Fibroblast of skin of right biceps (primary cell): ENCODE results near the gene CD70.
A peak's percentile ranks its signal among the peaks of the same experiment; 100 is the strongest.
"Not testable (repeated sequence)": the region's sequence is repeated elsewhere in the genome, so short reads cannot be mapped to it uniquely, and the experiment has no call there.

ENCODE experiments used
- DNase-seq: peaks from one replicate; pipeline ENCODE4 v3.0.0-alpha.2; 2013

The CD70 gene

DNA sequence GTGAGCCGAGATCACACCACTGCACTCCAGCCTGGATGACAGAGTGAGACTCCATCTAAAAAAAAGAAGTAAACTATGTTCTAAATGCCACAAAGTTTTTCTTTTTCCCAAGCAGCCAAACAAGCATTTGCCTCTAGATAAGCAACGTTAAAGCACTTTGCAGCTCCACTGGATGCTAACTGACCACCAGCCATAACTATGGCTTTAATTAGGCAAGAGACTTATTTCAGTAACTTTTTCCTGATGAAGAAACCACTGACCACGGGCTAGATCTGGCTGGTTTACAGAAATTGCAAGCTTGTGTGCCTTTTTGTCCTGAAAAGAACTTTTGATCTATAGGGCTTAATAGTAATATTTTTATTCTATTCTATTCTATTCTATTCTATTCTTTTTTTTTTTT is 22.1 kb downstream of the CD70 start:
- no peak for DNase-seq

DNA sequence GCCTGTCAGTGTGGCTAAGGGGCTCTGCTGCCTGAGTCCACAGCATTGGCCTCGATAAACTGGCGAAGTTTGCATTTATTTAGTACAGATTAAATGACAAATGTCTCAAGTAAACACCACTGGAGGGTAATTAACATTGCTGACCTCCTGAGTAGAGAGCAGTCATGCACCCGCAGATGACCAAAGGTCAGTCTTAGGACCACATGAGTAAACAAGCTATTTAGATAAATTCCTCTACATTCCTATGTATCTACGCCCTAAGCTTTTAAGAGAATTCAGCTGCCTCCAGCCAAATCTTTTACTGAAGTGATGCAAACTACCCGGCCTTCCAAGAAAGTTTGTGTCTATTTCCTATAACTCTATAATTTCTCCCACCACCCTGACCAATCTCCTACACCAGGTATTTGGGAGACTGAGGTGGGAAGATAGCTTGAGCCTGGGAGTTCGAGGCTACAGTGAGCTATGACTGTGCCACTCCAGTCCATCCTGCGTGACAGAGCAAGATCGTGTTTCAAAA is 22.9 kb downstream of the CD70 start:
- DNase-seq = no peak

DNA sequence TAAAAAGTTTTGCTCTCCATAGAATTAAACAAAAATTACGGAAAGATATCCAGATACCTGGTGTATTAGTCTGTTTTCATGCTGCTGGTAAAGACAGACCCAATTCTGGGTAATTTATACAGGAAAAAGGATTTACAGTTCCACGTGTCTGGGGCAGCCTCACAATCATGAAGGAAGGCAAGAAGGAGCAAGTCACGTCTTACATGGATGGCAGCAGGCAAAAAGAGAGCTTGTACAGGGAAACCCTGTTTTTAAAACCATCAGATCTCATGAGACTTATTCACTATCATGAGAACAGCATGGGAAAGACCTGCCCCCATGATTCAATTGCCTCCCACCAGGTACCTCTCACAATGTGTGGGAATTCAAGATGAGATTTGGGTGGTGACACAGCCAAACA is 24.2 kb downstream of the CD70 start:
- DNase-seq = not testable (repeated sequence)

GRCh38 chr19:6564393-6564792 is 26.6 kb downstream of the CD70 start:
- peak; percentile 28 for DNase-seq

- not testable (repeated sequence) for DNase-seq
These were observed 28.5 kb downstream of the CD70 start for GRCh38 chr19:6562437-6562836.

DNA sequence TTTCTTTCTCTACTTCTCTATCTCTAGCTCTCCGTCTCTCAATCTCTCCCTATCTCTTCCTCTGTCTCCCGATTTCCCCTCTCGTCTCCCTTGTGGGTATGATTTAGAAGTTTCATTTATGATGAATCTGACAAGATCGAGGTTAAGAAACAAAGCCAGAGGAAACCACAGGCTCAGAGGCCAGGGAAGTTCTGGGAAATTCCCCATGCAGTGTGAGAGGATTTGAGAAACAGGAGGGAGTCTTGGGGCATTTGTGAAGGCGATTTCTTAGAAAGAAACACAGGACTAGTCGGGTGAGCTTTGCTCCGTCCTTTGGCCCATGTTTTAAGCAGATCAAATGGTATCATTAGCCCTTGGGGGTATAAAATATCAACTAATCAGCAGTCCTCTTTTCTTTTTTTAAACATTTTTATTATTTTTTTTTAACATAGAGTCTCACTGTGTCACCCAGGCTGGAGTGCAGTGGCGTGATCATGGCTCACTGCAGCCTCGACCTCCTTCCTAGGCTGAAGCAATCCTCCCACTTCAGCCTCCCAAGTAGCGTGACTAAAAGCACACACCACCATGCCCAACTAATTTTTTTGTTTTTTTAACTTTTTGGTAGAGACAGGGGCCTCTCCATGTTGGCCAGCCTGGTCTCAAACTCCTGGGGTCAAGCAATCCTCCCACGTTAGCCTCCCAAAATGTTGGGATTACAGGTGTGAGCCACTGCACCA is 34.3 kb downstream of the CD70 start:
- DNase-seq = peak; percentile 26

GRCh38 chr19:6556043-6556449 is 34.9 kb downstream of the CD70 start:
- no peak for DNase-seq

- DNase-seq = peak; percentile 43
These were observed 39.1 kb downstream of the CD70 start for GRCh38 chr19:6551607-6552450.

DNA sequence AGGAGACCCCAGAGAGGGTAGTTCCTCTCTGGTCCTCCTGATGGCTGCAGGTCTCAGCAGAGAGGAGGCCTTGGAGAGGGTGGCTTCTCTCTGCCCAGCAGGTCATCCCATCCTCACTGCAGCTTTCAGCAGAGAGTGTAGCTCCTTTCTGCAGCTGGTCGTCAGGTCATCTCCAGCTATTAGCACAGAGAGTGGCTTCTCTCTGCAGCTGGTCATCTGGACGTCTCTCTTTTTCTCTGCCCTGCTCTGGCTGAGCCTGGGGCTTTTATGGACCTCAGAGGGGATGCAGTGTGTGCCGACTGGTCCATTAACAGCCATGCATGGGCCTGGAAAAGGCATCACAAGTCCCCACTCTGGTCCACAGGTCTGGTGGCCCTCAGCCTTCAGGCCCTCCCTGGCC is 39.9 kb downstream of the CD70 start:
- DNase-seq = no peak

GRCh38 chr19:6550679-6551078 is 40.3 kb downstream of the CD70 start:
- DNase-seq = not testable (repeated sequence)

DNA sequence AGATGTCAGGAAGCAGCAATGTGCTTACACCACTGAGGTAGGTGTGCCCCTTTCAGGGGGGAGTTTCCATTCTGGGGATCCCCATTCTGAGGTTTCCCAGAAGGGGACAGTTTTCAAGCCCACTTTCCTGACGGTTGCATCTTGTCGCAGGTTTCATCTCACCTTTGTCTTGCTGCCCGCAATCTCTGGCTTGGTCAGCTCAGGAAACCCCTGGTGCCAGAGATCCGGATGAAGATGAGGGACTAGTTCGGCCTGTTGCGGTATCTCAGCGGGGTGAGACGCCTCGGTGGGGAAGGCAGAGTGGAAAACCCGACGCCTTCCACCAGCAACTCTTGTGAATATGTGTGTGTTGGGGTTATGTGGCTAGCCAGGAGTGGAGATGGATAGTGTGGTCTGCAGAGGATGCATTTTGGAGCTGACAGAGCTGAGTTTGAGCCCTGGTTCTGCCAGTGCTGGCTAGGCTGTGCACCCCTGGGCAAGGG is 47.0 kb downstream of the CD70 start:
- no peak for DNase-seq

- DNase-seq = no peak
These were observed 49.8 kb downstream of the CD70 start for GRCh38 chr19:6540918-6541689.

DNA sequence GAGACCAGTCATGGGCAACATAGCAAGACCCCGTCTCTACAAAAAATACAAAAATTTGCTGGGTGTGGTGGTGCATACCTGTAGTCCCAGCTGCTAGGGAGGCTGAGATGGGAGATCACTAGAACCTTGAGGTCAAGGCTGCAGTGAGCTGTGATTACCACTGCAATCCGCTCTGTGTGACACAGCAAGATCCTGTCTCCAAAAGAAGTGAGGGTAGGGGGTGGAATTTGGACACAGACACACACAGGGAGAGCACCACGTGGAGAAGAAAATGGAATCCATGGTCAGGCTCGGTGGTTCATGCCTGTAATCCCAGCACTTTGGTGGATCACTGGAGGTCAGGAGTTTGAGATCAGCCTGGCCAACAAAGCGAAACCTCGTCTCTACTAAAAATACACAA is 51.4 kb downstream of the CD70 start:
- DNase-seq = no peak
